BJ (cell line): ENCODE results near the gene LYVE1. TPM values are rescaled to one million over a fixed set of nuclear protein-coding genes. Genes with fewer than 3 reads are reported as not detected.

Experiments
- CTCF ChIA-PET: fragments of 350-600 bp; formaldehyde crosslinking; extraction: SDS; loops from one replicate; lab custom pipeline; 2021; ENCODE audit warnings: antibody characterized with exemption, inconsistent platforms; lab: Yijun Ruan, JAX
- POLR2A ChIA-PET: fragments of 300-600 bp; sonication (Branson Sonifier 250); formaldehyde crosslinking; extraction: SDS; loops from one replicate; lab custom pipeline; 2021; ENCODE audit warnings: antibody characterized with exemption; lab: Charles Lee
- DNase-seq: peaks from one replicate; pipeline ENCODE4 v3.0.0-alpha.2; 2011; ENCODE audit warnings: low read depth
- H3K27me3 ChIP-seq: 2 replicates; pipeline ENCODE4 v1.6.0; 2011; ENCODE audit warnings: low read length; ENCODE audit not compliant: control insufficient read depth, insufficient read depth
- H3K36me3 ChIP-seq: 2 replicates; pipeline ENCODE4 v1.5.1; 2011; ENCODE audit warnings: low read length; ENCODE audit not compliant: control insufficient read depth, insufficient read depth
- H3K4me3 ChIP-seq: 2 replicates; pipeline ENCODE4 v1.5.1; 2011; ENCODE audit warnings: low read depth, mild to moderate bottlenecking, control low read depth, low read length
- polyA plus RNA-seq: library from polyadenylated mRNA; depleted of rRNA; stranded (reverse); fragments of >200 nt; gene quantifications from 2 replicates; pipeline ENCODE4 v1.2.3, GENCODE V29; 2011
- TF ChIP-seq, protein P1 (sequence below): IDR thresholded peaks from 2 replicates; pipeline ENCODE4 v1.5.1; 2011; ENCODE audit warnings: low read depth, mild to moderate bottlenecking, control low read depth, inconsistent platforms, low read length, moderate library complexity; ENCODE audit not compliant: insufficient read depth

Gene LYVE1
- polyA plus RNA-seq, 1 experiment, result 0.15 TPM

DNA sequence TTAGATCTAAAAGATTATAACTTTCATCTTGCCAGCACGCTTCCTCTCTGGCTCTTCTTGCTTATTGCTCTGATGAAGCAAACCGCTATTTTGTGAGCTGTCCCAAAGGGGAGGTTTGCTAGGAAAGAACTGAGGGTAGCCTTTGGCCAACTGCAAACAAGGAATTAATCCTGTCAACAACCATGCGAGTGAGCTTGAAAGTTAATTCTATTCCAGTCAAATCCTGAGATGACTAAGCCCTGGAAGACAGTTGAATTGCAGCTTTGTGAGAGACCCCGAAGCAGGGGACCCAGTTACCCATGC is 17.2 kb downstream of the LYVE1 start:
- H3K36me3 ChIP-seq, result no peaks in the 10 kb centered on the region
- no peak for DNase-seq
- POLR2A ChIA-PET, result no interaction called here
- TF ChIP-seq, protein P1, sequence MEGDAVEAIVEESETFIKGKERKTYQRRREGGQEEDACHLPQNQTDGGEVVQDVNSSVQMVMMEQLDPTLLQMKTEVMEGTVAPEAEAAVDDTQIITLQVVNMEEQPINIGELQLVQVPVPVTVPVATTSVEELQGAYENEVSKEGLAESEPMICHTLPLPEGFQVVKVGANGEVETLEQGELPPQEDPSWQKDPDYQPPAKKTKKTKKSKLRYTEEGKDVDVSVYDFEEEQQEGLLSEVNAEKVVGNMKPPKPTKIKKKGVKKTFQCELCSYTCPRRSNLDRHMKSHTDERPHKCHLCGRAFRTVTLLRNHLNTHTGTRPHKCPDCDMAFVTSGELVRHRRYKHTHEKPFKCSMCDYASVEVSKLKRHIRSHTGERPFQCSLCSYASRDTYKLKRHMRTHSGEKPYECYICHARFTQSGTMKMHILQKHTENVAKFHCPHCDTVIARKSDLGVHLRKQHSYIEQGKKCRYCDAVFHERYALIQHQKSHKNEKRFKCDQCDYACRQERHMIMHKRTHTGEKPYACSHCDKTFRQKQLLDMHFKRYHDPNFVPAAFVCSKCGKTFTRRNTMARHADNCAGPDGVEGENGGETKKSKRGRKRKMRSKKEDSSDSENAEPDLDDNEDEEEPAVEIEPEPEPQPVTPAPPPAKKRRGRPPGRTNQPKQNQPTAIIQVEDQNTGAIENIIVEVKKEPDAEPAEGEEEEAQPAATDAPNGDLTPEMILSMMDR, result no peak
- CTCF ChIA-PET, result interaction anchor here (0.8 to 1.1 kb wide), 2 partner anchors 13 to 178 kb away, joined by 3 read pairs; no protein-coding TSS in a partner anchor
- no peaks in the 10 kb centered on the region for H3K27me3 ChIP-seq
- H3K4me3 ChIP-seq, result no peak overlapping the region

GRCh38 chr11:10550503-10551289 is 17.8 kb downstream of the LYVE1 start:
- CTCF ChIA-PET, result interaction anchor here (1.0 kb wide), 1 partner anchor 10 kb away, joined by 3 read pairs; the partner anchor contains the start of gene RNF141
- H3K4me3 ChIP-seq, result no peak overlapping the region
- POLR2A ChIA-PET, result no interaction called here
- H3K27me3 ChIP-seq, result no peaks in the 10 kb centered on the region
- H3K36me3 ChIP-seq, result no peaks in the 10 kb centered on the region
- TF ChIP-seq, protein P1, result no peak
- peak; percentile 43 for DNase-seq

- TF ChIP-seq, protein P1, result no peak
- no peak overlapping the region for H3K4me3 ChIP-seq
- no peaks in the 10 kb centered on the region for H3K27me3 ChIP-seq
- CTCF ChIA-PET, result interaction anchor here (1.1 kb wide), 1 partner anchor 150 kb away, joined by 4 read pairs; no protein-coding TSS in a partner anchor
- H3K36me3 ChIP-seq, result no peaks in the 10 kb centered on the region
- DNase-seq, result no peak
- POLR2A ChIA-PET, result no interaction called here
Measured at GRCh38 chr11:10544491-10545465, 23.7 kb downstream of the LYVE1 start.

DNA sequence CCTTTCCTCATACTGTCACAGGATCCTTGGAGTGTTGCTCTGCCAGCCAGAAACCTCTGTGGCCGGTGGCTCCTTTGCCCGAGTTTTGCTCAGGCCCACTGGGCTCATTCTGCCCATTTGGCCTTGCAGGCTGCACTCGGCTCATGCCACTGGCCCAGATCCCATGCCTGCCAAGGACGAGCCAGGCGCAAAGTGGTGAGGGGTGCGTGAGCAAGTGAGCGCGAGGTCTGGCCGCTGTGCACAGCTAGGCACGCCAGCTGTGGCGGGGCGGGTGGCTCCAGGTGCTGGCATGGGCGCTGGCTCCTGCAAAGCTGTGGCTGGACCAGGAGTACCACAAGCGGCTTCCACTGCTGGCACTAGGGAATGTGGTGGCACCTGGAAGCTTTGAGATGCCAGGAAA is 24.7 kb downstream of the LYVE1 start:
- no peak for DNase-seq
- Histone ChIP-seq H3K27me3 (no peaks in the 10 kb centered on the region), H3K4me3 (no peak overlapping the region), H3K36me3 (no peaks in the 10 kb centered on the region)
- CTCF ChIA-PET, result no interaction called here
- TF ChIP-seq, protein P1, result no peak
- POLR2A ChIA-PET, result no interaction called here

DNA sequence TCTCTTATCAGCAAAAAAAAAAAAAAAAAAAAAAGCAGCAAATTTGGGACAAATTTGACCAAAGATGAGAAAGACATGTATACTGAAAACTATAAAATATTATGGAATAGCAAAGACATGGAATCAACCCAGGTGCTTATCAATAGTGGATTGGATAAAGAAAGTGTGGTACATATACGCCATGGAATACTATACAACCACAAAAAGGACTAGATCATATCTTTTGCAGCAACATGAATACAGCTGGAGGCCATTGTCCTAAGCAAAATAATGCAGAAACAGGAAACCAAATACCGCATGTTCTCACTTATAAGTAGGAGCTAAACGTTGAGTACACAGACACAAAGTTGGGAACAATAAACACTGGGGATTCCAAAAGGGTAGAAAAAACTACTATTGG is 25.7 kb downstream of the LYVE1 start:
- no peak overlapping the region for H3K4me3 ChIP-seq
- no peaks in the 10 kb centered on the region for H3K27me3 ChIP-seq
- no peaks in the 10 kb centered on the region for H3K36me3 ChIP-seq
- ChIA-PET POLR2A (no interaction called here), CTCF (interaction anchor here (0.6 to 3.3 kb wide), 3 partner anchors 10 to 194 kb away, joined by 3 to 13 read pairs (median 12); no protein-coding TSS in a partner anchor)
- DNase-seq, result no peak
- TF ChIP-seq, protein P1, result no peak
